OCI-LY7 (cell line): ENCODE results near the gene LUC7L3. TPM values are rescaled to one million over a fixed set of nuclear protein-coding genes. Genes with fewer than 3 reads are reported as not detected.

Source experiments
- BruUV-seq: library from RNA; stranded (reverse); fragments of 400-500 nt; replicated peaks from 2 replicates; lab custom pipeline; 2021; lab: Mats Ljungman, UMichigan
- CTCF ChIA-PET: fragments of 300-600 bp; sonication (Branson Sonifier 250); formaldehyde crosslinking; loops from one replicate; lab custom pipeline; 2022; ENCODE audit warnings: antibody characterized with exemption; ENCODE audit not compliant: unreplicated experiment; lab: Charles Lee
- POLR2A ChIA-PET: fragments of 300-600 bp; sonication (Branson Sonifier 250); formaldehyde crosslinking; loops from one replicate; lab custom pipeline; 2022; ENCODE audit warnings: antibody characterized with exemption; lab: Charles Lee
- DNase-seq: peaks from one replicate; pipeline ENCODE4 v3.0.0-alpha.2; 2015; ENCODE audit warnings: low spot score
- H2AFZ ChIP-seq: fragments of 200-600 bp; sonication (generic), shearing (Covaris generic); 2 replicates; pipeline ENCODE4 v1.6.1; 2014; ENCODE audit warnings: mild to moderate bottlenecking, antibody characterized with exemption, low read length, moderate library complexity
- H3K27ac ChIP-seq: fragments of 200-600 bp; sonication (generic); 2 replicates; pipeline ENCODE4 v1.5.1; 2014; ENCODE audit warnings: mixed run types, low read depth, mild to moderate bottlenecking, moderate library complexity, low read length, inconsistent platforms; ENCODE audit not compliant: poor library complexity, severe bottlenecking
- H3K36me3 ChIP-seq: fragments of 200-600 bp; sonication (generic); 2 replicates; pipeline ENCODE4 v1.6.1; 2014; ENCODE audit warnings: mild to moderate bottlenecking, antibody characterized with exemption, low read length, moderate library complexity, mixed read lengths; ENCODE audit not compliant: insufficient read depth
- H3K4me1 ChIP-seq: fragments of 200-600 bp; sonication (generic); 2 replicates; pipeline ENCODE4 v1.5.1; 2014; ENCODE audit warnings: mild to moderate bottlenecking, low read length; ENCODE audit not compliant: insufficient read depth, poor library complexity, severe bottlenecking
- H3K4me2 ChIP-seq: fragments of 200-600 bp; sonication (generic); 2 replicates; pipeline ENCODE4 v1.6.1; 2014; ENCODE audit warnings: mild to moderate bottlenecking, low read length
- H3K4me3 ChIP-seq: fragments of 200-600 bp; sonication (generic); 2 replicates; pipeline ENCODE4 v1.5.1; 2014; ENCODE audit warnings: mild to moderate bottlenecking, low read depth, low read length; ENCODE audit not compliant: poor library complexity, severe bottlenecking
- H3K79me2 ChIP-seq: fragments of 200-600 bp; sonication (generic); 2 replicates; pipeline ENCODE4 v1.6.1; 2016; ENCODE audit warnings: low read depth, mild to moderate bottlenecking, low read length, moderate library complexity, mixed read lengths; ENCODE audit not compliant: insufficient read depth
- H3K9me2 ChIP-seq: fragments of 200-600 bp; sonication (generic); 2 replicates; pipeline ENCODE4 v1.6.1; 2016; ENCODE audit warnings: mild to moderate bottlenecking, low read length, mixed read lengths; ENCODE audit not compliant: insufficient read depth
- H3K9me3 ChIP-seq: fragments of 200-600 bp; sonication (generic); 2 replicates; pipeline ENCODE4 v1.6.1; 2014; ENCODE audit warnings: mild to moderate bottlenecking, mixed run types, low read length, mixed read lengths
- H4K20me1 ChIP-seq: fragments of 200-600 bp; sonication (generic); 2 replicates; pipeline ENCODE4 v1.6.1; 2014; ENCODE audit warnings: mild to moderate bottlenecking, antibody characterized with exemption, low read length, moderate library complexity, mixed read lengths; ENCODE audit not compliant: insufficient read depth
- EZH2phosphoT487 ChIP-seq: fragments of 200-600 bp; sonication (generic); IDR thresholded peaks from 2 replicates; pipeline ENCODE4 v1.6.1; 2018; ENCODE audit warnings: low read depth, borderline replicate concordance, mild to moderate bottlenecking, mixed run types, antibody characterized with exemption, low read length, moderate library complexity, mixed read lengths
- intact Hi-C: fragments of 100-400 bp; cut with micrococcal nuclease; formaldehyde crosslinking; loops from one replicate; pipeline ENCODE4 v1.10.0; 2022; ENCODE audit not compliant: unreplicated experiment
- total RNA-seq, 2 experiments: library from RNA; depleted of rRNA in 1 of 2; stranded (reverse); fragments of >200 nt in 1 of 2; shearing (Covaris generic) in 1 of 2; gene quantifications; 2 replicates each; pipeline ENCODE4 v1.2.3, GENCODE V29; 2014 to 2022
- TF ChIP-seq, protein P1 (sequence below): fragments of 200-600 bp; sonication (generic); conservative IDR thresholded peaks from 2 replicates; pipeline ENCODE4 v1.5.1; 2014; ENCODE audit warnings: mild to moderate bottlenecking, antibody characterized with exemption, low read length, moderate library complexity, mixed read lengths

LUC7L3 gene
- total RNA-seq, 2 experiments from 2014 or later, result 109 to 190 TPM

DNA sequence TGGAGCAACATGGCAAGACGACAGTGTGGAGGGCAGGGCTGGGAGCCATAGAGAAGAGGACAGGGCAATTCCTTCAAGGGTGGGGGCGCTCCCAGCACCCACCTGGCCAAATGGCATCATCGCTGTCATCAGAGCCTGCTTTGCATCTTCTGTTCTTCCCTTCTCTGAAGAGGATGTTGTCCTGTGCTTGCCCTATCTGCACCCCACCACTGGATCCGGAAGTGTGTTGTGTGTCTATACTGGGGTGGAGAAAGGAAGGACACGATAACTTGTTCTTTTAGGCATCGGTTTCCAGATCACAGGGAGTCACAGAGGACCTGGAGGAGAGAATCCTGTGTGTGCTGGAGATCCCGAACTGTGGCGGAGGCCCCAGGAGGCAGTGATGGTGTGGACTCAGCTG, 73.6 kb downstream of the LUC7L3 start:
- Histone ChIP-seq H3K4me2 (no peak overlapping the region), H3K4me3 (no peak overlapping the region), H3K4me1 (no peaks in the 10 kb centered on the region), H3K9me2 (no peaks in the 10 kb centered on the region), H3K36me3 (no peaks in the 10 kb centered on the region), H3K27ac (no peak overlapping the region), H3K9me3 (no peaks in the 10 kb centered on the region), H2AFZ (no peak overlapping the region), H4K20me1 (no peaks in the 10 kb centered on the region), H3K79me2 (no peaks in the 10 kb centered on the region)
- BruUV-seq, result no TSS peak
- no peak for DNase-seq
- CTCF ChIA-PET, result no interaction called here
- intact Hi-C loops, result no loop called here
- POLR2A ChIA-PET, result interaction anchor here (0.6 kb wide), 1 partner anchor 36 kb away, joined by 9 read pairs; no protein-coding TSS in a partner anchor
- TF ChIP-seq EZH2phosphoT487, result no peak
- TF ChIP-seq, protein P1, sequence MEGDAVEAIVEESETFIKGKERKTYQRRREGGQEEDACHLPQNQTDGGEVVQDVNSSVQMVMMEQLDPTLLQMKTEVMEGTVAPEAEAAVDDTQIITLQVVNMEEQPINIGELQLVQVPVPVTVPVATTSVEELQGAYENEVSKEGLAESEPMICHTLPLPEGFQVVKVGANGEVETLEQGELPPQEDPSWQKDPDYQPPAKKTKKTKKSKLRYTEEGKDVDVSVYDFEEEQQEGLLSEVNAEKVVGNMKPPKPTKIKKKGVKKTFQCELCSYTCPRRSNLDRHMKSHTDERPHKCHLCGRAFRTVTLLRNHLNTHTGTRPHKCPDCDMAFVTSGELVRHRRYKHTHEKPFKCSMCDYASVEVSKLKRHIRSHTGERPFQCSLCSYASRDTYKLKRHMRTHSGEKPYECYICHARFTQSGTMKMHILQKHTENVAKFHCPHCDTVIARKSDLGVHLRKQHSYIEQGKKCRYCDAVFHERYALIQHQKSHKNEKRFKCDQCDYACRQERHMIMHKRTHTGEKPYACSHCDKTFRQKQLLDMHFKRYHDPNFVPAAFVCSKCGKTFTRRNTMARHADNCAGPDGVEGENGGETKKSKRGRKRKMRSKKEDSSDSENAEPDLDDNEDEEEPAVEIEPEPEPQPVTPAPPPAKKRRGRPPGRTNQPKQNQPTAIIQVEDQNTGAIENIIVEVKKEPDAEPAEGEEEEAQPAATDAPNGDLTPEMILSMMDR, result no peak

DNA sequence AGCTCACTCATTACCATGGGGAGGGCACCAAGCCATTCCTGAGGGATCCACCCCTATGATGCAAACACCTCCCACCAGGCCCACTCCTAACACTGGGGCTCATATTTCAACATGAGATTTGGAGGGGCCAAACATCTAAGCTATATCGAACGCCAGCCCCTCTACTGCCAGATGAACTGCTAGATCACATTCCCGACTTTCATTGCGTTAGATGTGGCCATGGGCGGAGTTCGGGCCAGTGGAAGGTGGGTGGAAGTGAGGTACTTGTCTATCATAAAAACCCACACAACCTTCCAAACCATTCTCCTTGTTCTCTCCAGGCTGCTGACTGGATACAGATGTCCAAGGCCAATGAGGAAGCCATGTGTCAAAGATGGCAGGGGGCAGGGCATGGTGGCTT, 75.0 kb downstream of the LUC7L3 start:
- Histone ChIP-seq H3K79me2 (no peaks in the 10 kb centered on the region), H3K9me3 (no peaks in the 10 kb centered on the region), H3K36me3 (no peaks in the 10 kb centered on the region), H3K4me1 (no peaks in the 10 kb centered on the region), H3K4me2 (no peak overlapping the region), H4K20me1 (no peaks in the 10 kb centered on the region), H3K27ac (no peak overlapping the region), H3K9me2 (no peaks in the 10 kb centered on the region), H2AFZ (no peak overlapping the region), H3K4me3 (no peak overlapping the region)
- no peak for DNase-seq
- TF ChIP-seq, protein P1, result no peak
- no peak for TF ChIP-seq EZH2phosphoT487
- CTCF ChIA-PET, result no interaction called here
- POLR2A ChIA-PET, result interaction anchor here (1.1 kb wide), 1 partner anchor 171 kb away, joined by 3 read pairs; no protein-coding TSS in a partner anchor
- intact Hi-C loops, result no loop called here
- BruUV-seq, result no TSS peak

DNA sequence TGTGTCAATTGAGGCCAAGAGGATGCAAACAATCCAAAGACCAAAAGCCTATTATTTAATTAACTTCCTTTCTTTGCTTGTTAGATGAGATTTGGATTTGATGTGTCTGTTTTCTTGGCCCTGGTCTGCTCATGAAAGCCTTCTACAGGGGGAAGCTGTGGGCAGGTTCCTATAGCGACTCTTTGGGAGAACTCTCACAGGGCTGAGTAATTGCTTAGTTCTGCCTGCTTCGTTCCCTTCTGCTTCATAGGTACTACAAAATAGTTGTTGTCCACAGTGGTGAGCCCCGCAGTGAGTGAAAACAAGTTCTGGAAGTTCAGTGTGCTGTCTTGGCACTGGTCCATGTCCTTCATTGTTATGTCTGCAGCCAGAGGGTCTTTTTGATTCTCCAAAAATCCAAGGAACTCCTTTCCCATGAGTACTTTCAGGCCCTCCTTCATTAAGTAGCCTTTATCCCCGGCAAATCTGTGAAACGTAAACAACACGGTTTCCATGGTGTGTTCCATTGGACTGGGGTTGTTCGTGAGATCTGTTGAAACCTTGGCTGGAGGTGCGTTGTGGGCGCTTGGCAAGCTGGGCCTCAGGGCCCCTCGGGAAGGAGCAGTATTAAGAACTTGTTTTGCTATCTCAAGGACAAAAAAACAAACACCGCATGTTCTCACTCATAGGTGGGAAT, 77.9 kb downstream of the LUC7L3 start:
- intact Hi-C loops, result no loop called here
- no peak overlapping the region for H3K27ac ChIP-seq
- no peak overlapping the region for H2AFZ ChIP-seq
- no peak overlapping the region for H3K4me2 ChIP-seq
- H3K9me2 ChIP-seq, result no peaks in the 10 kb centered on the region
- BruUV-seq, result no TSS peak
- H3K9me3 ChIP-seq, result no peaks in the 10 kb centered on the region
- no peaks in the 10 kb centered on the region for H4K20me1 ChIP-seq
- ChIA-PET POLR2A (no interaction called here), CTCF (no interaction called here)
- no peaks in the 10 kb centered on the region for H3K4me1 ChIP-seq
- no peaks in the 10 kb centered on the region for H3K36me3 ChIP-seq
- H3K79me2 ChIP-seq, result no peaks in the 10 kb centered on the region
- H3K4me3 ChIP-seq, result no peak overlapping the region
- no peak for DNase-seq
- TF ChIP-seq EZH2phosphoT487, result no peak
- TF ChIP-seq, protein P1, result no peak
